HepG2 (cell line): ENCODE data around the gene CHAF1A. TPM values are rescaled to one million over a fixed set of nuclear protein-coding genes. Genes with fewer than 3 reads are reported as not detected.

Source experiments
- ATAC-seq: fragments of 200-7000 bp; cut with Tn5 transposase; 3 replicates; pipeline ENCODE4 v1.9.1; 2020; ENCODE audit warnings: mild to moderate bottlenecking, moderate library complexity
- BruUV-seq: library from RNA; stranded (reverse); fragments of 400-500 nt; replicated peaks from 2 replicates; lab custom pipeline; 2021; lab: Mats Ljungman, UMichigan
- CTCF ChIA-PET: fragments of 300-600 bp; formaldehyde crosslinking; extraction: SDS; loops from one replicate; lab custom pipeline; 2021; ENCODE audit warnings: low total read pairs, inconsistent platforms, low intra/inter-chr PET ratio; lab: Yijun Ruan, JAX
- POLR2A ChIA-PET: fragments of 350-600 bp; sonication (Branson Sonifier 250); formaldehyde crosslinking; loops from one replicate; lab custom pipeline; 2020; ENCODE audit warnings: antibody characterized with exemption, inconsistent platforms; lab: Yijun Ruan, JAX
- DNase-seq: peaks from one replicate; pipeline ENCODE4 v3.0.0-alpha.2; 2015; ENCODE audit warnings: low spot score
- FAIRE-seq: peaks from 3 replicates; lab custom pipeline; 2011; peaks lifted over from hg19 to GRCh38; lab: Jason Lieb, UNC
- H2AFZ ChIP-seq: one replicate; pipeline ENCODE4 v1.6.1; 2011; ENCODE audit warnings: low read length, inconsistent platforms
- H3K27ac ChIP-seq: fragments of 300-600 bp; 3 replicates; pipeline ENCODE4 v1.8.0; 2011; ENCODE audit warnings: mixed run types, mild to moderate bottlenecking, mixed read lengths, low read length, inconsistent platforms; ENCODE audit not compliant: insufficient read depth; ENCODE audit errors: extremely low read length
- H3K27me3 ChIP-seq, 2 experiments: fragments of 200-600 bp in 1 of 2; 2 replicates in 1 of 2; 3 replicates in 1 of 2; pipeline versions ENCODE4 v1.6.0 to v1.8.0; 2011; ENCODE audit warnings: low read length in 2 of 2, mild to moderate bottlenecking in 2 of 2, moderate library complexity in 2 of 2, inconsistent platforms in 1 of 2; ENCODE audit not compliant: insufficient read depth in 2 of 2, control insufficient read depth in 1 of 2
- H3K36me3 ChIP-seq, 2 experiments: fragments of 200-600 bp in 1 of 2; replicated peaks in 1 of 2; 2 replicates in 1 of 2; 3 replicates in 1 of 2; pipeline versions ENCODE4 v1.5.1 to v1.8.0; 2011; ENCODE audit warnings: low read length in 2 of 2, inconsistent platforms in 1 of 2; ENCODE audit not compliant: insufficient read depth in 2 of 2, control insufficient read depth in 1 of 2
- H3K4me1 ChIP-seq: 2 replicates; pipeline ENCODE4 v1.5.1; 2012; ENCODE audit warnings: low read length, inconsistent platforms; ENCODE audit not compliant: insufficient read depth
- H3K4me2 ChIP-seq: 2 replicates; pipeline ENCODE4 v1.6.0; 2011; ENCODE audit warnings: low read depth, low read length, inconsistent platforms
- H3K4me3 ChIP-seq, 3 experiments: fragments of 200-600 bp in 1 of 3; sonication (generic), shearing (Covaris generic) in 1 of 3; replicated peaks in 1 of 3; 2 replicates each; pipeline ENCODE4 v1.5.1; 2011 to 2016; ENCODE audit warnings: low read length in 3 of 3, inconsistent platforms in 2 of 3, low read depth in 2 of 3, mild to moderate bottlenecking in 2 of 3, control low read depth in 1 of 3, mixed read lengths in 1 of 3; ENCODE audit not compliant: insufficient read depth in 1 of 3
- H3K79me2 ChIP-seq: one replicate; pipeline ENCODE4 v1.6.1; 2011; ENCODE audit warnings: low read length, inconsistent platforms; ENCODE audit not compliant: insufficient read depth
- H3K9ac ChIP-seq: 2 replicates; pipeline ENCODE4 v1.6.0; 2011; ENCODE audit warnings: mild to moderate bottlenecking, low read depth, low read length, inconsistent platforms; ENCODE audit not compliant: insufficient read depth
- H3K9me3 ChIP-seq: 2 replicates; pipeline ENCODE4 v1.5.1; 2012; ENCODE audit warnings: mild to moderate bottlenecking, low read length
- H4K20me1 ChIP-seq: 2 replicates; pipeline ENCODE4 v1.6.0; 2011; ENCODE audit warnings: inconsistent platforms, mild to moderate bottlenecking, low read length, moderate library complexity; ENCODE audit not compliant: insufficient read depth
- CENPBD1 ChIP-seq: sonication (generic); formaldehyde crosslinking; IDR thresholded peaks from 2 replicates; pipeline ENCODE4 v1.8.0; 2022; ENCODE audit warnings: missing genetic modification reagents, low read depth, mild to moderate bottlenecking, borderline replicate concordance
- DMAP1 ChIP-seq: IDR thresholded peaks from 2 replicates; pipeline ENCODE4 v1.6.1; 2016
- FOXA3 ChIP-seq: IDR thresholded peaks from 2 replicates; pipeline ENCODE4 v1.6.1; 2016; ENCODE audit warnings: missing genetic modification reagents, missing compliant biosample characterization
- HNRNPL ChIP-seq: fragments of 200-400 bp; formaldehyde crosslinking; IDR thresholded peaks from 2 replicates; pipeline ENCODE4 v1.6.1; 2017; ENCODE audit warnings: mild to moderate bottlenecking, low read depth, low read length
- MYC ChIP-seq: sonication (generic); formaldehyde crosslinking; IDR thresholded peaks from 2 replicates; pipeline ENCODE4 v1.9.0; 2021; ENCODE audit warnings: missing genetic modification reagents, borderline replicate concordance
- NFYC ChIP-seq: IDR thresholded peaks from 2 replicates; pipeline ENCODE4 v1.6.1; 2016; ENCODE audit warnings: missing genetic modification reagents, missing compliant biosample characterization
- NONO ChIP-seq, 2 experiments: fragments of 450-650 bp in 1 of 2; sonication (generic) in 1 of 2; formaldehyde crosslinking in 1 of 2; IDR thresholded peaks in 1 of 2; conservative IDR thresholded peaks in 1 of 2; 2 replicates each; pipeline versions ENCODE4 v1.6.1 to v1.8.0; 2017 to 2022; ENCODE audit warnings: mild to moderate bottlenecking in 1 of 2, missing genetic modification reagents in 1 of 2, moderate library complexity in 1 of 2
- ZNF674 ChIP-seq: sonication (generic); formaldehyde crosslinking; IDR thresholded peaks from 2 replicates; pipeline ENCODE4 v1.5.0; 2020; ENCODE audit warnings: low read depth, mild to moderate bottlenecking, missing genetic modification reagents
- WGBS: methylation state at CpG from one replicate; pipeline ENCODE4 v1.1.6; 2017; ENCODE audit warnings: low lambda C conversion rate; 5-methylcytosine and 5-hydroxymethylcytosine counted together
- in situ Hi-C: cut with HindIII; loops from 2 replicates; pipeline ENCODE4 v1.10.0; 2017; ENCODE audit warnings: low pct_unique_long_range_greater_than_20kb; ENCODE audit not compliant: extremely low pct_ligation_motif_present
- intact Hi-C: fragments of 100-400 bp; cut with micrococcal nuclease; formaldehyde crosslinking; loops from one replicate; pipeline ENCODE4 v1.10.0; 2022; ENCODE audit not compliant: unreplicated experiment
- polyA plus RNA-seq, 8 experiments: library from polyadenylated mRNA; depleted of rRNA in 3 of 8; stranded (reverse) in 7 of 8; unstranded in 1 of 8; fragments of >200 nt; fragmentation: Illumina TruSeq in 4 of 8; extraction: Trizol in 4 of 8; gene quantifications; 2 replicates each; pipeline versions ENCODE4 v1.2.1 to v1.2.3, GENCODE V29; 2011 to 2016; ENCODE audit warnings: low read depth in 4 of 8, missing spikeins in 1 of 8, mixed read lengths in 1 of 8; ENCODE audit not compliant: insufficient read depth in 1 of 8
- total RNA-seq, 5 experiments: library from RNA; depleted of rRNA; stranded (reverse); fragments of >200 nt; fragmentation: Illumina TruSeq; extraction: Trizol; gene quantifications; 2 replicates each; pipeline ENCODE4 v1.2.3, GENCODE V29; 2016; ENCODE audit warnings: low read depth in 1 of 5
- TF ChIP-seq, protein P1 (sequence below): sonication (generic); formaldehyde crosslinking; IDR thresholded peaks from 2 replicates; pipeline ENCODE4 v1.9.0; 2022; ENCODE audit warnings: low read depth, missing genetic modification reagents
- TF ChIP-seq, protein P2 (sequence below): sonication (generic); formaldehyde crosslinking; IDR thresholded peaks from 2 replicates; pipeline ENCODE4 v1.4.0; 2020; ENCODE audit warnings: missing genetic modification reagents; ENCODE audit errors: not compliant biosample characterization

The CHAF1A gene
- total and polyA plus RNA-seq, 2 of the 13 experiments (the other 11 are each of a cell fraction or from before 2014, with no cell fraction given), result 11.0 to 34.8 TPM

- Histone ChIP-seq H3K27ac (no peak overlapping the region), H3K4me3 (no peak overlapping the region), H4K20me1 (peaks cover 6% of the 10 kb centered on the region; the same call in 1 of the 2 replicates), H3K79me2 (peaks cover 73% of the 10 kb centered on the region), H3K4me2 (no peak overlapping the region), H2AFZ (no peak overlapping the region), H3K27me3 (no peaks in the 10 kb centered on the region), H3K4me1 (peaks cover 42% of the 10 kb centered on the region), H3K36me3 (peaks cover 2 to 20% of the 10 kb centered on the region in 2 experiments; a peak in 3 of 5 replicates), H3K9ac (no peak overlapping the region), H3K9me3 (no peaks in the 10 kb centered on the region)
- ChIA-PET POLR2A (interaction anchor here (3.9 to 4.8 kb wide), 2 partner anchors 14 to 34 kb away, joined by 30 to 64 read pairs; partner anchors contain the start of gene MPND), CTCF (interaction anchor here (3.1 kb wide), 1 partner anchor 24 kb away, joined by 27 read pairs; the partner anchor contains the start of genes CHAF1A and SH3GL1)
- TF ChIP-seq MYC (CRISPR knock-in tag) (no peak), HNRNPL (0 out of 2 replicates have a peak, but pooled peaks have one; percentile 48)
- TF ChIP-seq, protein P1, sequence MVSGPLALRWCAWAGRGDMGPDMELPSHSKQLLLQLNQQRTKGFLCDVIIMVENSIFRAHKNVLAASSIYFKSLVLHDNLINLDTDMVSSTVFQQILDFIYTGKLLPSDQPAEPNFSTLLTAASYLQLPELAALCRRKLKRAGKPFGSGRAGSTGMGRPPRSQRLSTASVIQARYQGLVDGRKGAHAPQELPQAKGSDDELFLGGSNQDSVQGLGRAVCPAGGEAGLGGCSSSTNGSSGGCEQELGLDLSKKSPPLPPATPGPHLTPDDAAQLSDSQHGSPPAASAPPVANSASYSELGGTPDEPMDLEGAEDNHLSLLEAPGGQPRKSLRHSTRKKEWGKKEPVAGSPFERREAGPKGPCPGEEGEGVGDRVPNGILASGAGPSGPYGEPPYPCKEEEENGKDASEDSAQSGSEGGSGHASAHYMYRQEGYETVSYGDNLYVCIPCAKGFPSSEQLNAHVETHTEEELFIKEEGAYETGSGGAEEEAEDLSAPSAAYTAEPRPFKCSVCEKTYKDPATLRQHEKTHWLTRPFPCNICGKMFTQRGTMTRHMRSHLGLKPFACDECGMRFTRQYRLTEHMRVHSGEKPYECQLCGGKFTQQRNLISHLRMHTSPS (CRISPR knock-in tag), result 0 out of 2 replicates have a peak, but pooled peaks have one; percentile 16
- intact Hi-C loops (no loop called here), in situ Hi-C loops (no loop called here)
- no peak for FAIRE-seq
- no peak for ATAC-seq
- no TSS peak for BruUV-seq
- WGBS, result 93% methylated on average over 13 of the region's 23 CpGs
- DNase-seq, result no peak
Measured at GRCh38 chr19:4376991-4377781, 25.3 kb upstream of the CHAF1A start.

DNA sequence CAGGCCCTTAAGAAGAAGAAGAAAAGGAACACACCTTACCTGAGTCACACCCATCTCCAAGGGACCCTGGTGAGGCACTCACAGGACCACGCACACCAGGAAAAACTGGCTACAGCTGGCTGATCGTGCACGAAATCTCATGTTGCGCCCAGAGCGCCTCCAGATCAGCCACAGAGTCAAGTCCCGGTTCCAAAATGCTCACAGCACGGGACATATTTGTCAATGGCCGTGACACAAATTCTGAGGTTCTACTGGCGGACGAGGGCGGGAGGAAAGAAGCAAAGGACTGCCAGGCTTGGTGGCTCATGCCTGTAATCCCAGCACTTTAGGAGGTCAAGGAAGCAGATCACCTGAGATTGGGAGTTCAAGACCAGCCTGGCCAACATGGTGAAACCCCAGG is 23.6 kb upstream of the CHAF1A start:
- ATAC-seq (no peak), DNase-seq (no peak), FAIRE-seq (no peak)
- Histone ChIP-seq H3K4me1 (peaks cover 37% of the 10 kb centered on the region), H3K9me3 (no peaks in the 10 kb centered on the region), H3K4me2 (no peak overlapping the region), H4K20me1 (peaks cover 6% of the 10 kb centered on the region; the same call in 1 of the 2 replicates), H3K36me3 (peaks cover 2 to 16% of the 10 kb centered on the region in 2 experiments), H3K9ac (no peak overlapping the region), H3K27ac (no peak overlapping the region), H2AFZ (no peak overlapping the region), H3K79me2 (peaks cover 70% of the 10 kb centered on the region), H3K4me3 (no peak overlapping the region), H3K27me3 (no peaks in the 10 kb centered on the region)
- in situ Hi-C loops (no loop called here), intact Hi-C loops (no loop called here)
- ChIA-PET CTCF (no interaction called here), POLR2A (no interaction called here)
- 98% methylated on average over 11 of the region's 11 CpGs for WGBS
- BruUV-seq, result no TSS peak
- no peak for TF ChIP-seq DMAP1 (CRISPR knock-in tag)
- no peak for TF ChIP-seq ZNF674 (CRISPR knock-in tag)
- TF ChIP-seq FOXA3 (CRISPR knock-in tag), result no peak
- TF ChIP-seq CENPBD1, result no peak
- TF ChIP-seq NONO (IDR thresholded peaks at IDR 0.05), result no peak
- TF ChIP-seq NONO (CRISPR knock-in tag; conservative IDR thresholded peaks at IDR 0.05), result no peak
- TF ChIP-seq, protein P2, sequence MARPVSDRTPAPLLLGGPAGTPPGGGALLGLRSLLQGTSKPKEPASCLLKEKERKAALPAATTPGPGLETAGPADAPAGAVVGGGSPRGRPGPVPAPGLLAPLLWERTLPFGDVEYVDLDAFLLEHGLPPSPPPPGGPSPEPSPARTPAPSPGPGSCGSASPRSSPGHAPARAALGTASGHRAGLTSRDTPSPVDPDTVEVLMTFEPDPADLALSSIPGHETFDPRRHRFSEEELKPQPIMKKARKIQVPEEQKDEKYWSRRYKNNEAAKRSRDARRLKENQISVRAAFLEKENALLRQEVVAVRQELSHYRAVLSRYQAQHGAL (CRISPR knock-in tag), result no peak
- no peak for TF ChIP-seq NFYC (CRISPR knock-in tag)
